ENCODE results near the gene SLC35F6. TPM values are rescaled to one million over a fixed set of nuclear protein-coding genes. Genes with fewer than 3 reads are reported as not detected.
"Not testable (repeated sequence)": the region's sequence is repeated elsewhere in the genome, so short reads cannot be mapped to it uniquely, and the experiment has no call there.

The SLC35F6 gene
- total RNA-seq, 1 experiment from 2014 or later, result 67.3 TPM

DNA sequence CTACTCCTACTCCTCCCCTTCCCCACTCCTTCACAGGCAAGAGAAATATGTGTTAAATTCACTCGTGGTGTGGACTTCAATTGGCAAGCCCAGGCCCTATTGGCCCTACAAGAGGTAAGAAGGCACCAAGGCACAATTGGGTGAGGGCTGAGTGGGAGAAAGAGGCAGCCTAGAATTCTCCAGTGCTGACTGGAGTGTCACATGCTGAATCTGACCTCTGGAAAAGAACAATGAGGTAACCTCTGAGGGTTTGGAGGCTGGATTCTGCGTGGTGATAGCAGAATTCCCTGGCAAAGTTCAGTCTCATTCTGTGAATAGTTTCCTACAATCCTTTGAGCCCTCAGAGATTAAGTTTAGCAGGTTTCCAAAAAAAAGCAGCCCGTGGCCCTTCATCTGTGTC, 28.6 kb downstream of the SLC35F6 start:
- no peaks in the 10 kb centered on the region for H3K27me3 ChIP-seq (ENCODE audit: control insufficient read depth, insufficient read depth, low read length)
- ATAC-seq, result no peak
- H3K4me3 ChIP-seq (ENCODE audit: low read depth in 2 of 2, low read length in 2 of 2), result no peak overlapping the region
- H3K27ac ChIP-seq (ENCODE audit: low read length), result no peak overlapping the region
- H3K36me3 ChIP-seq (ENCODE audit: control insufficient read depth, insufficient read depth, low read length), result peaks cover 34% of the 10 kb centered on the region
- TF ChIP-seq, protein P1, sequence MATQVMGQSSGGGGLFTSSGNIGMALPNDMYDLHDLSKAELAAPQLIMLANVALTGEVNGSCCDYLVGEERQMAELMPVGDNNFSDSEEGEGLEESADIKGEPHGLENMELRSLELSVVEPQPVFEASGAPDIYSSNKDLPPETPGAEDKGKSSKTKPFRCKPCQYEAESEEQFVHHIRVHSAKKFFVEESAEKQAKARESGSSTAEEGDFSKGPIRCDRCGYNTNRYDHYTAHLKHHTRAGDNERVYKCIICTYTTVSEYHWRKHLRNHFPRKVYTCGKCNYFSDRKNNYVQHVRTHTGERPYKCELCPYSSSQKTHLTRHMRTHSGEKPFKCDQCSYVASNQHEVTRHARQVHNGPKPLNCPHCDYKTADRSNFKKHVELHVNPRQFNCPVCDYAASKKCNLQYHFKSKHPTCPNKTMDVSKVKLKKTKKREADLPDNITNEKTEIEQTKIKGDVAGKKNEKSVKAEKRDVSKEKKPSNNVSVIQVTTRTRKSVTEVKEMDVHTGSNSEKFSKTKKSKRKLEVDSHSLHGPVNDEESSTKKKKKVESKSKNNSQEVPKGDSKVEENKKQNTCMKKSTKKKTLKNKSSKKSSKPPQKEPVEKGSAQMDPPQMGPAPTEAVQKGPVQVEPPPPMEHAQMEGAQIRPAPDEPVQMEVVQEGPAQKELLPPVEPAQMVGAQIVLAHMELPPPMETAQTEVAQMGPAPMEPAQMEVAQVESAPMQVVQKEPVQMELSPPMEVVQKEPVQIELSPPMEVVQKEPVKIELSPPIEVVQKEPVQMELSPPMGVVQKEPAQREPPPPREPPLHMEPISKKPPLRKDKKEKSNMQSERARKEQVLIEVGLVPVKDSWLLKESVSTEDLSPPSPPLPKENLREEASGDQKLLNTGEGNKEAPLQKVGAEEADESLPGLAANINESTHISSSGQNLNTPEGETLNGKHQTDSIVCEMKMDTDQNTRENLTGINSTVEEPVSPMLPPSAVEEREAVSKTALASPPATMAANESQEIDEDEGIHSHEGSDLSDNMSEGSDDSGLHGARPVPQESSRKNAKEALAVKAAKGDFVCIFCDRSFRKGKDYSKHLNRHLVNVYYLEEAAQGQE (IDR thresholded peaks at IDR 0.05; ENCODE audit: insufficient read depth in 1 of 2, low read depth in 2 of 2, low read length in 1 of 2), result no peak
- no peak for TF ChIP-seq POLR2AphosphoS5 (IDR thresholded peaks at IDR 0.05; ENCODE audit: low read depth, low read length)
- TF ChIP-seq, protein P2, sequence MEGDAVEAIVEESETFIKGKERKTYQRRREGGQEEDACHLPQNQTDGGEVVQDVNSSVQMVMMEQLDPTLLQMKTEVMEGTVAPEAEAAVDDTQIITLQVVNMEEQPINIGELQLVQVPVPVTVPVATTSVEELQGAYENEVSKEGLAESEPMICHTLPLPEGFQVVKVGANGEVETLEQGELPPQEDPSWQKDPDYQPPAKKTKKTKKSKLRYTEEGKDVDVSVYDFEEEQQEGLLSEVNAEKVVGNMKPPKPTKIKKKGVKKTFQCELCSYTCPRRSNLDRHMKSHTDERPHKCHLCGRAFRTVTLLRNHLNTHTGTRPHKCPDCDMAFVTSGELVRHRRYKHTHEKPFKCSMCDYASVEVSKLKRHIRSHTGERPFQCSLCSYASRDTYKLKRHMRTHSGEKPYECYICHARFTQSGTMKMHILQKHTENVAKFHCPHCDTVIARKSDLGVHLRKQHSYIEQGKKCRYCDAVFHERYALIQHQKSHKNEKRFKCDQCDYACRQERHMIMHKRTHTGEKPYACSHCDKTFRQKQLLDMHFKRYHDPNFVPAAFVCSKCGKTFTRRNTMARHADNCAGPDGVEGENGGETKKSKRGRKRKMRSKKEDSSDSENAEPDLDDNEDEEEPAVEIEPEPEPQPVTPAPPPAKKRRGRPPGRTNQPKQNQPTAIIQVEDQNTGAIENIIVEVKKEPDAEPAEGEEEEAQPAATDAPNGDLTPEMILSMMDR (IDR thresholded peaks at IDR 0.05), result no peak
- TF ChIP-seq TCF7L2 (IDR thresholded peaks at IDR 0.05; ENCODE audit: low read depth, low read length), result no peak
- TF ChIP-seq SIN3A (IDR thresholded peaks at IDR 0.05; ENCODE audit: borderline replicate concordance, insufficient read depth, low read depth, low read length), result no peak
- no peak for DNase-seq (ENCODE audit: low read depth, low spot score)
- no peaks in the 10 kb centered on the region; the same call in 1 of the 2 replicates for H3K4me1 ChIP-seq (ENCODE audit: control insufficient read depth, insufficient read depth, low read length)
- in situ Hi-C loops (cut with HindIII; ENCODE audit: low pct_unique_long_range_greater_than_20kb, low sequenced_read_pairs), result no loop called here
- intact Hi-C loops (cut with micrococcal nuclease; ENCODE audit: unreplicated experiment), result no loop called here
- BruUV-seq (replicated peaks), result no TSS peak
- ChIA-PET POLR2A (no interaction called here), CTCF (no interaction called here)
- H3K9me3 ChIP-seq (ENCODE audit: control insufficient read depth, insufficient read depth, low read depth, low read length), result no peaks in the 10 kb centered on the region

DNA sequence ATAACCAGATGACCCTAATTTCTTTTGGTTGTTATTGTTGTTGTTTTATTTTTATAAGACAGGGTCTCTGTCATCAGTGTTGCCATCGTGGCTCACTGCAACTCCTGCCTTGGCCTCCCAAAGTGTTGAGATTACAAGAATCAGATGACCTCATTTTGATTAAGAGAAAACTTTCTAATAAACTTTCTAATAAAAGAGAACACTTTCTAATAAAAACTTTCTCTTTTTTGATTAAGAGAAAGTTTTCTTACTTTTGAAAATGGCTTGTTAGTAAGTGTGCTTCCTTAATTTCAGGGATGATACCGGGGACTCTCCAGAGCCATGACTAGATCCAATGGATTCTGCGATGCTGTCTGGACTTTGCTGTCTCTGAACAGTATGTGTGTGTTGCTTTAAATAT, 29.4 kb downstream of the SLC35F6 start:
- no peak overlapping the region for H3K27ac ChIP-seq (ENCODE audit: low read length)
- H3K36me3 ChIP-seq (ENCODE audit: control insufficient read depth, insufficient read depth, low read length), result peaks cover 34% of the 10 kb centered on the region
- H3K9me3 ChIP-seq (ENCODE audit: control insufficient read depth, insufficient read depth, low read depth, low read length), result no peaks in the 10 kb centered on the region
- no peak overlapping the region for H3K4me3 ChIP-seq (ENCODE audit: low read depth in 2 of 2, low read length in 2 of 2)
- ChIA-PET CTCF (interaction anchor here (0.6 kb wide), 1 partner anchor 188 kb away, joined by 3 read pairs; no protein-coding TSS in a partner anchor), POLR2A (interaction anchor here (0.6 kb wide), 1 partner anchor 196 kb away, joined by 4 read pairs; no protein-coding TSS in a partner anchor)
- DNase-seq (ENCODE audit: low read depth, low spot score), result no peak
- no peaks in the 10 kb centered on the region for H3K4me1 ChIP-seq (ENCODE audit: control insufficient read depth, insufficient read depth, low read length)
- no peak for ATAC-seq
- in situ Hi-C loops (cut with HindIII; ENCODE audit: low pct_unique_long_range_greater_than_20kb, low sequenced_read_pairs), result no loop called here
- TF ChIP-seq SIN3A (IDR thresholded peaks at IDR 0.05; ENCODE audit: borderline replicate concordance, insufficient read depth, low read depth, low read length), result no peak
- TF ChIP-seq, protein P2 (IDR thresholded peaks at IDR 0.05), result no peak
- TF ChIP-seq, protein P1 (IDR thresholded peaks at IDR 0.05; ENCODE audit: insufficient read depth in 1 of 2, low read depth in 2 of 2, low read length in 1 of 2), result no peak
- TF ChIP-seq POLR2AphosphoS5 (IDR thresholded peaks at IDR 0.05; ENCODE audit: low read depth, low read length), result no peak
- H3K27me3 ChIP-seq (ENCODE audit: control insufficient read depth, insufficient read depth, low read length), result no peaks in the 10 kb centered on the region
- no TSS peak for BruUV-seq (replicated peaks)
- intact Hi-C loops (cut with micrococcal nuclease; ENCODE audit: unreplicated experiment), result no loop called here

DNA sequence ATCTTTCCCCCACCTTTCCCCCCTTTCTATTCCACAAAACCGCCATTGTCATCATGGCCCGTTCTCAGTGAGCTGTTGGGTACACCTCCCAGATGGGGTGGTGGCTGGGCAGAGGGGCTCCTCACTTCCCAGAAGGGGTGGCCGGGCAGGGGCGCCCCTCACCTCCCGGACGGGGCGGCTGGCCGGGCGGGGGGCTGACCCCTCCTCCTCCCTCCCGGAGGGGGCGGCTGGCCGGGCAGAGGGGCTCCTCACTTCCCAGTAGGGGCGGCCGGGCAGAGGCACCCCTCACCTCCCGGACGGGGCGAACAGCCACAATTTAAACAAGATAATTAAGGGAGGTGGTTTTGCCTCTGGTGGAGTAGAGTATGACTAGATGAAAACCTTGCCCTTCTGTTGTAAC, 31.1 kb downstream of the SLC35F6 start:
- H3K27me3 ChIP-seq (ENCODE audit: control insufficient read depth, insufficient read depth, low read length); H3K27ac ChIP-seq (ENCODE audit: low read length); intact Hi-C loops (cut with micrococcal nuclease; ENCODE audit: unreplicated experiment); POLR2A ChIA-PET; H3K4me1 ChIP-seq (ENCODE audit: control insufficient read depth, insufficient read depth, low read length); BruUV-seq (replicated peaks); H3K9me3 ChIP-seq (ENCODE audit: control insufficient read depth, insufficient read depth, low read depth, low read length); DNase-seq (ENCODE audit: low read depth, low spot score); ATAC-seq; H3K4me3 ChIP-seq (ENCODE audit: low read depth in 2 of 2, low read length in 2 of 2); in situ Hi-C loops (cut with HindIII; ENCODE audit: low pct_unique_long_range_greater_than_20kb, low sequenced_read_pairs); CTCF ChIA-PET: not testable (repeated sequence)
- H3K36me3 ChIP-seq (ENCODE audit: control insufficient read depth, insufficient read depth, low read length), result peaks cover 36% of the 10 kb centered on the region
